ENCODE results near the gene USPL1. TPM values are rescaled to one million over a fixed set of nuclear protein-coding genes. Genes with fewer than 3 reads are reported as not detected.

Gene USPL1
- total RNA-seq, 6 experiments from 2014 or later, result 5.6 to 11.2 (median 8.4) TPM

- Histone ChIP-seq H3K27me3 (no peaks in the 10 kb centered on the region), H3K27ac (peak overlapping the region; percentile 100), H3K9me3 (no peaks in the 10 kb centered on the region), H3K4me1 (peaks cover 0 to 24% (median 0%) of the 10 kb centered on the region in 4 donors), H3K36me3 (peaks cover 0 to under 1% (median 0%) of the 10 kb centered on the region in 4 donors), H3K4me3 (peak overlapping the region; percentile 53 to 71 (median 58))
- intact Hi-C loops (cut with DNase I), result no loop called here
- peak; percentile 40 to 75 (median 68) for DNase-seq
- 0% methylated on average over 12 of the region's 12 CpGs for WGBS (ENCODE audit: insufficient coverage, low coverage, low lambda C conversion rate, missing lambda C conversion rate)
- ATAC-seq, result peak; percentile 50 to 63 (median 57)
- TF ChIP-seq CTCF (IDR thresholded peaks at IDR 0.05) (no peak), POLR2A (IDR thresholded peaks at IDR 0.05) (peak; percentile 89)
These were observed 799 bp upstream of the USPL1 start for GRCh38 chr13:30616927-30617314.

GRCh38 chr13:30618186-30618929 lies 638 bp downstream of the USPL1 start:
- intact Hi-C loops (cut with DNase I), result no loop called here
- peak overlapping the region; percentile 91 to 98 (median 96) for H3K27ac ChIP-seq
- TF ChIP-seq CTCF (IDR thresholded peaks at IDR 0.05), result no peak
- TF ChIP-seq POLR2A (IDR thresholded peaks at IDR 0.05), result no peak
- H3K27me3 ChIP-seq, result no peaks in the 10 kb centered on the region
- peak overlapping the region; percentile 49 to 71 (median 64) for H3K4me3 ChIP-seq
- WGBS (ENCODE audit: insufficient coverage, low coverage, low lambda C conversion rate, missing lambda C conversion rate), result 0% methylated on average over 12 of the region's 21 CpGs
- H3K4me1 ChIP-seq, result peaks cover 0 to 24% (median 0%) of the 10 kb centered on the region in 4 donors
- H3K9me3 ChIP-seq, result no peaks in the 10 kb centered on the region
- ATAC-seq (peak in 2 of 4 donors; percentile 0 to 1), DNase-seq (peak; percentile 34 to 67 (median 62))
- peaks cover 0 to 11% (median 0%) of the 10 kb centered on the region in 4 donors for H3K36me3 ChIP-seq

GRCh38 chr13:30618930-30619279 lies 1.2 kb downstream of the USPL1 start:
- intact Hi-C loops (cut with DNase I), result no loop called here
- no peak for ATAC-seq
- no peak for DNase-seq
- peaks cover 0 to 16% (median 0%) of the 10 kb centered on the region in 4 donors for H3K36me3 ChIP-seq
- peak overlapping the region; percentile 49 to 71 (median 64) for H3K4me3 ChIP-seq
- TF ChIP-seq CTCF (IDR thresholded peaks at IDR 0.05) (no peak), POLR2A (IDR thresholded peaks at IDR 0.05) (no peak)
- peaks cover 0 to 24% (median 0%) of the 10 kb centered on the region in 4 donors for H3K4me1 ChIP-seq
- no peaks in the 10 kb centered on the region for H3K27me3 ChIP-seq
- no peaks in the 10 kb centered on the region for H3K9me3 ChIP-seq
- peak overlapping the region; percentile 91 to 98 (median 96) for H3K27ac ChIP-seq
- WGBS (ENCODE audit: insufficient coverage, low coverage, low lambda C conversion rate, missing lambda C conversion rate), result 14% methylated on average over 3 of the region's 3 CpGs

GRCh38 chr13:30619731-30620130 lies 2.0 kb downstream of the USPL1 start:
- Histone ChIP-seq H3K36me3 (peaks cover 0 to 23% (median 0%) of the 10 kb centered on the region in 4 donors), H3K27me3 (no peaks in the 10 kb centered on the region), H3K4me1 (peaks cover 0 to 24% (median 0%) of the 10 kb centered on the region in 4 donors), H3K9me3 (no peaks in the 10 kb centered on the region), H3K4me3 (peak overlapping the region in 2 of 3 donors; percentile 36 to 64), H3K27ac (peak overlapping the region; percentile 91 to 98 (median 96))
- ATAC-seq (peak; percentile 2 to 29 (median 8)), DNase-seq (peak in 1 of 3 donors; percentile 71)
- WGBS (ENCODE audit: insufficient coverage, low coverage, low lambda C conversion rate, missing lambda C conversion rate), result 18% methylated on average over 5 of the region's 5 CpGs
- TF ChIP-seq POLR2A (IDR thresholded peaks at IDR 0.05) (peak; percentile 46), CTCF (IDR thresholded peaks at IDR 0.05) (no peak)
- intact Hi-C loops (cut with DNase I), result no loop called here
